Smooth muscle cell (in vitro differentiated cells): Measurements from ENCODE around the gene MMP24OS. TPM values are rescaled to one million over a fixed set of nuclear protein-coding genes. Genes with fewer than 3 reads are reported as not detected.
A peak's percentile ranks its signal among the peaks of the same experiment; 100 is the strongest.

Source experiments
- DNase-seq: peaks from one replicate; lab custom pipeline; 2025; ENCODE audit not compliant: unreplicated experiment; lab: John Stamatoyannopoulos, UW
- H2AFZ ChIP-seq: fragments of 200-600 bp; sonication (generic); 2 replicates; pipeline ENCODE4 v1.6.0; 2016; ENCODE audit warnings: antibody characterized with exemption, low read depth, mild to moderate bottlenecking
- H3F3A ChIP-seq: fragments of 200-600 bp; sonication (generic); 2 replicates; pipeline ENCODE4 v1.6.0; 2017; ENCODE audit warnings: antibody characterized with exemption, low read depth
- H3K27ac ChIP-seq: fragments of 200-600 bp; sonication (generic); 2 replicates; pipeline ENCODE4 v1.5.1; 2016; ENCODE audit warnings: low read depth, mild to moderate bottlenecking
- H3K27me3 ChIP-seq: fragments of 200-600 bp; sonication (generic); 2 replicates; pipeline ENCODE4 v1.6.1; 2016; ENCODE audit warnings: low read depth, mild to moderate bottlenecking
- H3K36me3 ChIP-seq: fragments of 200-600 bp; sonication (generic); 2 replicates; pipeline ENCODE4 v1.5.1; 2016; ENCODE audit warnings: low read depth
- H3K4me1 ChIP-seq: fragments of 200-600 bp; sonication (generic); 2 replicates; pipeline ENCODE4 v1.5.1; 2016; ENCODE audit warnings: low read depth
- H3K4me2 ChIP-seq: fragments of 200-600 bp; sonication (generic); 2 replicates; pipeline ENCODE4 v1.6.0; 2016; ENCODE audit warnings: mild to moderate bottlenecking
- H3K4me3 ChIP-seq: fragments of 200-600 bp; sonication (generic); 2 replicates; pipeline ENCODE4 v1.5.1; 2016; ENCODE audit warnings: mild to moderate bottlenecking
- H3K79me2 ChIP-seq: fragments of 200-600 bp; sonication (generic); 2 replicates; pipeline ENCODE4 v1.6.0; 2016; ENCODE audit warnings: low read depth, mild to moderate bottlenecking
- H3K9ac ChIP-seq: fragments of 200-600 bp; sonication (generic); 2 replicates; pipeline ENCODE4 v1.6.0; 2016; ENCODE audit warnings: low read depth
- H3K9me3 ChIP-seq: fragments of 200-600 bp; sonication (generic); replicated peaks from 2 replicates; pipeline ENCODE4 v1.5.1; 2016; ENCODE audit warnings: low read depth
- H4K20me1 ChIP-seq: fragments of 200-600 bp; sonication (generic); 2 replicates; pipeline ENCODE4 v1.6.0; 2016; ENCODE audit warnings: low read depth
- CTCF ChIP-seq: fragments of 200-600 bp; sonication (generic); IDR thresholded peaks from 2 replicates; pipeline ENCODE4 v1.5.1; 2017; ENCODE audit warnings: borderline replicate concordance, mild to moderate bottlenecking, antibody characterized with exemption; ENCODE audit not compliant: insufficient read depth, poor library complexity, severe bottlenecking
- WGBS: methylation state at CpG from one replicate; pipeline ENCODE4 v1.1.7; 2016; ENCODE audit warnings: low lambda C conversion rate; 5-methylcytosine and 5-hydroxymethylcytosine counted together
- polyA plus RNA-seq: library from polyadenylated mRNA; unstranded; fragments of >200 nt; fragmentation: Nextera tagmentation; extraction: Ambion mirVana; gene quantifications from 2 replicates; pipeline ENCODE4 v1.2.1, GENCODE V29; 2016
- total RNA-seq: library from RNA; depleted of rRNA; stranded (reverse); fragments of >200 nt; gene quantifications from 2 replicates; pipeline ENCODE4 v1.2.3, GENCODE V29; 2014

Gene MMP24OS
- total and polyA plus RNA-seq, 2 experiments from 2014 or later, result 14.3 to 44.7 TPM

GRCh38 chr20:35269055-35269781, 8.7 kb downstream of the MMP24OS start:
- H3K79me2 ChIP-seq, result no peaks in the 10 kb centered on the region
- H3K27ac ChIP-seq, result no peak overlapping the region
- no peaks in the 10 kb centered on the region for H3K36me3 ChIP-seq
- no peaks in the 10 kb centered on the region for H3F3A ChIP-seq
- peaks cover 1% of the 10 kb centered on the region for H3K4me1 ChIP-seq
- DNase-seq, result no peak
- H3K27me3 ChIP-seq, result no peaks in the 10 kb centered on the region
- TF ChIP-seq CTCF, result peak; percentile 67
- 52% methylated on average over 14 of the region's 14 CpGs for WGBS
- no peak overlapping the region for H3K9ac ChIP-seq
- H3K4me2 ChIP-seq, result no peak overlapping the region
- H3K4me3 ChIP-seq, result no peak overlapping the region
- no peaks in the 10 kb centered on the region for H3K9me3 ChIP-seq
- H2AFZ ChIP-seq, result no peak overlapping the region
- peaks cover 10% of the 10 kb centered on the region for H4K20me1 ChIP-seq

GRCh38 chr20:35267092-35267491, 10.8 kb downstream of the MMP24OS start:
- peaks cover 10% of the 10 kb centered on the region for H3K4me1 ChIP-seq
- H3K9ac ChIP-seq, result no peak overlapping the region
- H3K36me3 ChIP-seq, result no peaks in the 10 kb centered on the region
- no peak overlapping the region for H3K4me3 ChIP-seq
- H3K79me2 ChIP-seq, result no peaks in the 10 kb centered on the region
- H3K27me3 ChIP-seq, result no peaks in the 10 kb centered on the region
- H3K27ac ChIP-seq, result no peak overlapping the region
- H3F3A ChIP-seq, result no peaks in the 10 kb centered on the region
- no peaks in the 10 kb centered on the region for H3K9me3 ChIP-seq
- no peak for TF ChIP-seq CTCF
- H4K20me1 ChIP-seq, result peaks cover 15% of the 10 kb centered on the region
- DNase-seq, result no peak
- no peak overlapping the region for H3K4me2 ChIP-seq
- 94% methylated on average over 16 of the region's 16 CpGs for WGBS
- no peak overlapping the region for H2AFZ ChIP-seq

GRCh38 chr20:35264755-35265154, 13.2 kb downstream of the MMP24OS start:
- no peak for DNase-seq

More at GRCh38 chr20:35264755-35265154, 13.2 kb downstream of the MMP24OS start:
- Histone ChIP-seq H3F3A (no peaks in the 10 kb centered on the region), H3K9ac (no peak overlapping the region), H3K9me3 (no peaks in the 10 kb centered on the region), H3K4me2 (no peak overlapping the region), H3K36me3 (no peaks in the 10 kb centered on the region), H3K27me3 (no peaks in the 10 kb centered on the region), H2AFZ (no peak overlapping the region), H3K79me2 (no peaks in the 10 kb centered on the region), H3K4me1 (peaks cover 18% of the 10 kb centered on the region), H3K27ac (no peak overlapping the region), H4K20me1 (peaks cover 15% of the 10 kb centered on the region), H3K4me3 (no peak overlapping the region)
- 35% methylated on average over 1 of the region's 1 CpG for WGBS
- TF ChIP-seq CTCF, result peak; percentile 15
